Upper lobe of right lung (tissue), 1 donor: ENCODE data around the gene HSPH1. TPM values are rescaled to one million over a fixed set of nuclear protein-coding genes. Genes with fewer than 3 reads are reported as not detected.

Experiments
- ATAC-seq: fragments of 200-7000 bp; cut with Tn5 transposase; one replicate; pipeline ENCODE4 v1.9.1; 2020; ENCODE audit warnings: mild to moderate bottlenecking, moderate library complexity
- DNase-seq: peaks from one replicate; pipeline ENCODE4 v3.0.0-alpha.2; 2020
- H3K27ac ChIP-seq: fragments of 200-600 bp; one replicate; pipeline ENCODE4 v1.8.0; 2022
- H3K27me3 ChIP-seq: fragments of 200-600 bp; one replicate; pipeline ENCODE4 v1.8.0; 2022; ENCODE audit warnings: mild to moderate bottlenecking
- H3K36me3 ChIP-seq: fragments of 200-600 bp; one replicate; pipeline ENCODE4 v1.8.0; 2022
- H3K4me1 ChIP-seq: fragments of 200-600 bp; one replicate; pipeline ENCODE4 v1.8.0; 2022
- H3K4me3 ChIP-seq: fragments of 200-600 bp; one replicate; pipeline ENCODE4 v1.8.0; 2022; ENCODE audit warnings: mild to moderate bottlenecking
- H3K9me3 ChIP-seq: fragments of 200-600 bp; one replicate; pipeline ENCODE4 v1.8.0; 2022
- CTCF ChIP-seq: fragments of 200-600 bp; IDR thresholded peaks from one replicate; pipeline ENCODE4 v1.8.0; 2022; ENCODE audit warnings: antibody characterized with exemption
- intact Hi-C: fragments of 100-400 bp; cut with DNase I; formaldehyde crosslinking; loops from one replicate; pipeline ENCODE4 v1.11.0; 2022
- long read RNA-seq: library from polyadenylated mRNA; unstranded; transcript quantifications from one replicate; pipeline ENCODE4 v2.0.0, GENCODE V29; 2021
- total RNA-seq: library from RNA; stranded (reverse); fragmentation: NEBNext Ultra II Directional; extraction: Animal tissue kit (Norgen Biotek cat#: 25700); gene quantifications from one replicate; pipeline ENCODE4 v1.2.1, GENCODE V29; 2021
- donor health status: DM: no; HTN: yes; CAD: no; lungs with severe emphysema.

The HSPH1 gene
- total RNA-seq = 79.8 TPM
- long read RNA-seq, full-length matches to known transcripts = 226 of 274 reads
- long read RNA-seq, partial matches to known transcripts = 11 of 274 reads
- long read RNA-seq, other reads (novel, unspliced or antisense) = 37 of 274 reads

GRCh38 chr13:31161557-31162150 lies at the start of gene HSPH1:
Gene HSPH1, minus strand, starts transcription at chr13:31161904. Its CDS starts 322 bp downstream, at chr13:31161582.
- intact Hi-C loops = no loop called here
- TF ChIP-seq CTCF = peak; percentile 36

DNA sequence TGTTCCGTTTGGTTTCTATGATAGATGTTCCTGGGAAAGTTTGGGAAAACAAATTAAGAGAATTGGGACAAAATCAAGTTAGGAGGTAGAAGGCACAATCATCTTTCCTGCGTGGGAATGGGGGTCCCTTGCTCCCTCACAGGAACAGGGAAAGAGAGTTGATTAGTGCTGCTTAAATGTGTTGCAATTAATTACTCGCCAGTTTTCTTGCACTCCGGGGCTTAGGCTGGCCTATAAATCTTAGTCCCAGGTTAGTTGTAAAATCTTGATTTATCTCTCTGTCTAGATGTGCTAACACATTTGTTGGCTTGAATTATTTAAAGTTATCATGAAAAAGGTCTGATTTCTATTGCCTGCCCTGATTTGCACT lies 48.1 kb upstream of the HSPH1 start:
- DNase-seq = no peak
- ATAC-seq = no peak
- Histone ChIP-seq H3K4me1 (peaks cover 10% of the 10 kb centered on the region), H3K36me3 (no peaks in the 10 kb centered on the region), H3K9me3 (no peaks in the 10 kb centered on the region), H3K4me3 (no peak overlapping the region), H3K27ac (no peak overlapping the region), H3K27me3 (no peaks in the 10 kb centered on the region)
- intact Hi-C loops = no loop called here
- no peak for TF ChIP-seq CTCF

More at GRCh38 chr13:31161557-31162150, at the start of gene HSPH1:
- Histone ChIP-seq H3K27me3 (no peaks in the 10 kb centered on the region), H3K27ac (peak within 1 kb of the TSS; percentile 84), H3K9me3 (no peaks in the 10 kb centered on the region), H3K4me1 (peaks cover 18% of the 10 kb centered on the region), H3K4me3 (peak within 1 kb of the TSS; percentile 86), H3K36me3 (peaks cover 18% of the 10 kb centered on the region)
- peak; percentile 100 for DNase-seq
- ATAC-seq = peak; percentile 96

DNA sequence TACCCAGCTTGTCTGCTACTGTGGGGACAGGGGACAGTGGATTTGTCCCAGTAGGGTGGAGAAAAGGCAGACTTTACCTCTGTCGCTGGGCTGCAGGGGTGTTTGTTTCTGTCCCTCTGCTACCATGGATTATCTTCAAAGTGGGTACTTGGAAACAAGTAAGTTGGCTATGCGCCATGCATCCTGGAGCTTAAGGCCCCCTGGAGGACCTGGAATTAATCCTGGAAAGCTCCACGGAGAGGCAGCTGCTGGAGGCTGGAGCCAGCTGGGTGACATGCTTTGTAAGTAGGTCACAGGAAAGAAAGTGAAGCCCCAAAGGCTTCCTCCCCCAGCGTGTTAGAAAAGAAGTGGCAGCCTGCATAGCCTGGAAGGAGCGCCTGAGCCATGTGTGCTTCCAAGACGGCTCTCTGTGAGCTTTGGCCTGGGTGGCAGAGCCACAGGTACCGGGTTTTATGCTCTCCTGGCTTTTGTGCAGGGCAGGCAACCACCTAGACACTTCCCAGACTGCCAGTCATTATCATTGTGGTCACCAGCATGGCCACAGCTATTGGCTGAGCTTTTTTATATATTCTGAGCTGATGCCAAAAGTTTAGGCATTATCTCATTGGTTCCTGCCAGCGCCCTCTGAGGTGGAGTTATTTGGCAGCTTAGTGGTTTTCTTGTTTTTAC lies 47.6 kb upstream of the HSPH1 start:
- H3K27ac ChIP-seq = no peak overlapping the region
- H3K4me3 ChIP-seq = no peak overlapping the region
- no peak for TF ChIP-seq CTCF
- peaks cover 10% of the 10 kb centered on the region for H3K4me1 ChIP-seq
- H3K36me3 ChIP-seq = no peaks in the 10 kb centered on the region
- H3K27me3 ChIP-seq = no peaks in the 10 kb centered on the region
- DNase-seq = no peak
- H3K9me3 ChIP-seq = no peaks in the 10 kb centered on the region
- intact Hi-C loops = no loop called here
- peak; percentile 54 for ATAC-seq

DNA sequence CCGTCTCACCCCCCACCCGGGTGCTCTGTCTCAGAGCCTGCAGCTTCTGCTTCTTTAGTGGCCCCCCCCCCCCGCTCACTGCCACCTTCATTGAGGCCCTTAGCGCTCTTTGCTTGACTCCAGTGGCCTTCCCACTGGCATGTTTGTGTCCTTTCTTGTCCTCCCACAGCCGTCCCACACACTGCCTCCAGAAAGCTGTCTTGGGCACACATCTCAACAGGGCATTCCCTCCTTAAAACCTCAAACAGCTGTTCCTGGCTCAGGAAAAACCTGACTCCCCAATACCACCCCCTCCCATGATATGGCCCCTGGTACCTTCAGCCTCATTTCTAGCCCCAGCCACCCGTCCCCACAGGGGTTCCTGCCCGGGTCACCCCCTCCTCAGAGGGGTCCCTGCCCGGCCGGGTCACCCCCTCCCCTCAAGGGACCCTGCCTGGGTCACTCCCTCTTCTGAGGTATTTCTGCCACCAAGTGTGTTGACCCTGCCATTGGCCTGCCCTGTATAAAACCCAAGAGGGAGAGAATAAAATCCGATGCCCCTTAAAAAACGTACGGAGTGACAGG lies 46.9 kb upstream of the HSPH1 start:
- ATAC-seq (peak; percentile 11), DNase-seq (no peak)
- intact Hi-C loops = no loop called here
- no peak for TF ChIP-seq CTCF
- Histone ChIP-seq H3K4me1 (peaks cover 10% of the 10 kb centered on the region), H3K9me3 (no peaks in the 10 kb centered on the region), H3K4me3 (no peak overlapping the region), H3K36me3 (no peaks in the 10 kb centered on the region), H3K27ac (no peak overlapping the region), H3K27me3 (no peaks in the 10 kb centered on the region)

DNA sequence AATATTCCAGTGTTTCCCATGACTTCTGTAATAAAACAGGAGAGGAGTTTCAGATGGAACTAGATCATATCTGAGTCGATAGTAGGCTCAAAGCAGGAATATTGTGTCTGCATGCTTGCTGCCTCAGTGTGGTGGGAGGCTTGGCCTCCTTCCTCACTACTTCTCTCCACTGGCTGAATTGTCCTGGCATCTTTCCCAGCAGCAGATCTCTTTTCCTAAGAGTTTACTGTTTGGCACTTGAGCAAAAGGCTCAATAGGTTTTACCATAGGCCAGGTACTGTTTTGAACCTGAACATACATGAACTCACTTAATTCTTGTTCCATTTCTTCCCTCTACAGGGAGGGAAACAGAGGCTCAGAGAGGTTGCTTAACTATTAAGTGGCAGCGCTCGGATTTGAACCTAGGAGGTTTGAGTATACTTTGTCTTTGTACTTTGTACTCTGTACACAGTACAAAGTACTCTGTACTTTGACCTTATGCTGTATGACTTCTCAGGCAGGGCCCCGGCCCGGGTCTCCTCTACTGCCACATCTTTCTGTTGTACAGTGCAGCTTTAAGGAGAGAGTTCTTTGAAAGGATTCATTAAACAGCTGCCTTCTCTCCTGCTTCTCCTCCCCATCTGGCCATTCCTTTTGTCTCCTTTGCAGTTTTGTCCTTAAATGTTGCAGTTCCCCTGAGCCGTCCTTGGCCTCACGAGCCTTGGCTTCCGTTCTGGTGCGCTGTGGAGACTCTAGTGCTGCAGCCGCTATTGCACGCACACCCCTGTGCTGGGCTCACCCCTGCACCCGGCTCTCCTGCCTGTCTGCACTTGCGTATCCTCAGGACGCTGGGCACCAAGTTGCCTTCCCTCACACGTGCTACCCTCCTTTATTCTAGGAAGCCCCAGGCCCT lies 46.2 kb upstream of the HSPH1 start:
- no peaks in the 10 kb centered on the region for H3K27me3 ChIP-seq
- no peak overlapping the region for H3K27ac ChIP-seq
- peak; percentile 53 for ATAC-seq
- no peak overlapping the region for H3K4me3 ChIP-seq
- no peaks in the 10 kb centered on the region for H3K9me3 ChIP-seq
- no peaks in the 10 kb centered on the region for H3K36me3 ChIP-seq
- no peak for TF ChIP-seq CTCF
- H3K4me1 ChIP-seq = peaks cover 10% of the 10 kb centered on the region
- intact Hi-C loops = no loop called here
- DNase-seq = no peak
